HepG2 (cell line): ENCODE measurements around the gene RILP. TPM values are rescaled to one million over a fixed set of nuclear protein-coding genes. Genes with fewer than 3 reads are reported as not detected.
A peak's percentile ranks its signal among the peaks of the same experiment; 100 is the strongest.

Experiments used
- ATAC-seq: fragments of 200-7000 bp; cut with Tn5 transposase; 3 replicates; pipeline ENCODE4 v1.9.1; 2020; ENCODE audit warnings: mild to moderate bottlenecking, moderate library complexity
- BruUV-seq: library from RNA; stranded (reverse); fragments of 400-500 nt; replicated peaks from 2 replicates; lab custom pipeline; 2021; lab: Mats Ljungman, UMichigan
- CTCF ChIA-PET: fragments of 300-600 bp; formaldehyde crosslinking; extraction: SDS; loops from one replicate; lab custom pipeline; 2021; ENCODE audit warnings: low total read pairs, inconsistent platforms, low intra/inter-chr PET ratio; lab: Yijun Ruan, JAX
- POLR2A ChIA-PET: fragments of 350-600 bp; sonication (Branson Sonifier 250); formaldehyde crosslinking; loops from one replicate; lab custom pipeline; 2020; ENCODE audit warnings: antibody characterized with exemption, inconsistent platforms; lab: Yijun Ruan, JAX
- DNase-seq: peaks from one replicate; pipeline ENCODE4 v3.0.0-alpha.2; 2015; ENCODE audit warnings: low spot score
- FAIRE-seq: peaks from 3 replicates; lab custom pipeline; 2011; peaks lifted over from hg19 to GRCh38; lab: Jason Lieb, UNC
- H2AFZ ChIP-seq: one replicate; pipeline ENCODE4 v1.6.1; 2011; ENCODE audit warnings: low read length, inconsistent platforms
- H3K27ac ChIP-seq: fragments of 300-600 bp; 3 replicates; pipeline ENCODE4 v1.8.0; 2011; ENCODE audit warnings: mixed run types, mild to moderate bottlenecking, mixed read lengths, low read length, inconsistent platforms; ENCODE audit not compliant: insufficient read depth; ENCODE audit errors: extremely low read length
- H3K27me3 ChIP-seq, 2 experiments: fragments of 200-600 bp in 1 of 2; 2 replicates in 1 of 2; 3 replicates in 1 of 2; pipeline versions ENCODE4 v1.6.0 to v1.8.0; 2011; ENCODE audit warnings: low read length in 2 of 2, mild to moderate bottlenecking in 2 of 2, moderate library complexity in 2 of 2, inconsistent platforms in 1 of 2; ENCODE audit not compliant: insufficient read depth in 2 of 2, control insufficient read depth in 1 of 2
- H3K36me3 ChIP-seq, 2 experiments: fragments of 200-600 bp in 1 of 2; replicated peaks in 1 of 2; 2 replicates in 1 of 2; 3 replicates in 1 of 2; pipeline versions ENCODE4 v1.5.1 to v1.8.0; 2011; ENCODE audit warnings: low read length in 2 of 2, inconsistent platforms in 1 of 2; ENCODE audit not compliant: insufficient read depth in 2 of 2, control insufficient read depth in 1 of 2
- H3K4me1 ChIP-seq: 2 replicates; pipeline ENCODE4 v1.5.1; 2012; ENCODE audit warnings: low read length, inconsistent platforms; ENCODE audit not compliant: insufficient read depth
- H3K4me2 ChIP-seq: 2 replicates; pipeline ENCODE4 v1.6.0; 2011; ENCODE audit warnings: low read depth, low read length, inconsistent platforms
- H3K4me3 ChIP-seq, 3 experiments: fragments of 200-600 bp in 1 of 3; sonication (generic), shearing (Covaris generic) in 1 of 3; replicated peaks in 1 of 3; 2 replicates each; pipeline ENCODE4 v1.5.1; 2011 to 2016; ENCODE audit warnings: low read length in 3 of 3, inconsistent platforms in 2 of 3, low read depth in 2 of 3, mild to moderate bottlenecking in 2 of 3, control low read depth in 1 of 3, mixed read lengths in 1 of 3; ENCODE audit not compliant: insufficient read depth in 1 of 3
- H3K79me2 ChIP-seq: one replicate; pipeline ENCODE4 v1.6.1; 2011; ENCODE audit warnings: low read length, inconsistent platforms; ENCODE audit not compliant: insufficient read depth
- H3K9ac ChIP-seq: 2 replicates; pipeline ENCODE4 v1.6.0; 2011; ENCODE audit warnings: mild to moderate bottlenecking, low read depth, low read length, inconsistent platforms; ENCODE audit not compliant: insufficient read depth
- H3K9me3 ChIP-seq: 2 replicates; pipeline ENCODE4 v1.5.1; 2012; ENCODE audit warnings: mild to moderate bottlenecking, low read length
- H4K20me1 ChIP-seq: 2 replicates; pipeline ENCODE4 v1.6.0; 2011; ENCODE audit warnings: inconsistent platforms, mild to moderate bottlenecking, low read length, moderate library complexity; ENCODE audit not compliant: insufficient read depth
- ADNP ChIP-seq: sonication (generic); formaldehyde crosslinking; IDR thresholded peaks from 2 replicates; pipeline ENCODE4 v1.4.0; 2020; ENCODE audit warnings: missing genetic modification reagents
- AKAP8 ChIP-seq: sonication (generic); formaldehyde crosslinking; IDR thresholded peaks from 2 replicates; pipeline ENCODE4 v1.5.1; 2020; ENCODE audit warnings: mild to moderate bottlenecking, missing genetic modification reagents
- ARID2 ChIP-seq: sonication (generic); formaldehyde crosslinking; IDR thresholded peaks from 2 replicates; pipeline ENCODE4 v1.8.1; 2022; ENCODE audit warnings: mild to moderate bottlenecking, missing genetic modification reagents, borderline replicate concordance
- E2F2 ChIP-seq: sonication (generic); formaldehyde crosslinking; IDR thresholded peaks from 2 replicates; pipeline ENCODE4 v1.4.0; 2020; ENCODE audit warnings: missing genetic modification reagents, borderline replicate concordance
- EEA1 ChIP-seq: sonication (generic); formaldehyde crosslinking; IDR thresholded peaks from 2 replicates; pipeline ENCODE4 v1.5.1; 2020; ENCODE audit warnings: mild to moderate bottlenecking, missing genetic modification reagents, borderline replicate concordance
- FOXO1 ChIP-seq: sonication (generic); formaldehyde crosslinking; IDR thresholded peaks from 2 replicates; pipeline ENCODE4 v1.4.0; 2020; ENCODE audit warnings: missing genetic modification reagents
- IRF2 ChIP-seq: IDR thresholded peaks from 2 replicates; pipeline ENCODE4 v1.6.1; 2018; ENCODE audit warnings: missing genetic modification reagents, missing compliant biosample characterization
- JUND ChIP-seq: sonication (generic); formaldehyde crosslinking; IDR thresholded peaks from 2 replicates; pipeline ENCODE4 v1.8.0; 2022; ENCODE audit warnings: mild to moderate bottlenecking, missing genetic modification reagents
- REPIN1 ChIP-seq: sonication (generic); formaldehyde crosslinking; IDR thresholded peaks from 2 replicates; pipeline ENCODE4 v1.8.0; 2022; ENCODE audit warnings: missing genetic modification reagents, low read depth, mild to moderate bottlenecking, borderline replicate concordance
- ZC3H4 ChIP-seq: sonication (generic); formaldehyde crosslinking; IDR thresholded peaks from 2 replicates; pipeline ENCODE4 v1.4.0; 2020; ENCODE audit warnings: missing genetic modification reagents, borderline replicate concordance
- ZFP62 ChIP-seq: sonication (generic); formaldehyde crosslinking; IDR thresholded peaks from 2 replicates; pipeline ENCODE4 v1.4.0; 2020; ENCODE audit warnings: missing genetic modification reagents
- WGBS: methylation state at CpG from one replicate; pipeline ENCODE4 v1.1.6; 2017; ENCODE audit warnings: low lambda C conversion rate; 5-methylcytosine and 5-hydroxymethylcytosine counted together
- in situ Hi-C: cut with HindIII; loops from 2 replicates; pipeline ENCODE4 v1.10.0; 2017; ENCODE audit warnings: low pct_unique_long_range_greater_than_20kb; ENCODE audit not compliant: extremely low pct_ligation_motif_present
- intact Hi-C: fragments of 100-400 bp; cut with micrococcal nuclease; formaldehyde crosslinking; loops from one replicate; pipeline ENCODE4 v1.10.0; 2022; ENCODE audit not compliant: unreplicated experiment
- polyA plus RNA-seq, 8 experiments: library from polyadenylated mRNA; depleted of rRNA in 3 of 8; stranded (reverse) in 7 of 8; unstranded in 1 of 8; fragments of >200 nt; fragmentation: Illumina TruSeq in 4 of 8; extraction: Trizol in 4 of 8; gene quantifications; 2 replicates each; pipeline versions ENCODE4 v1.2.1 to v1.2.3, GENCODE V29; 2011 to 2016; ENCODE audit warnings: low read depth in 4 of 8, missing spikeins in 1 of 8, mixed read lengths in 1 of 8; ENCODE audit not compliant: insufficient read depth in 1 of 8
- total RNA-seq, 5 experiments: library from RNA; depleted of rRNA; stranded (reverse); fragments of >200 nt; fragmentation: Illumina TruSeq; extraction: Trizol; gene quantifications; 2 replicates each; pipeline ENCODE4 v1.2.3, GENCODE V29; 2016; ENCODE audit warnings: low read depth in 1 of 5
- TF ChIP-seq, protein P1 (sequence below): IDR thresholded peaks from 2 replicates; pipeline ENCODE4 v1.6.1; 2012; ENCODE audit warnings: inconsistent platforms
- TF ChIP-seq, protein P2 (sequence below): sonication (generic); formaldehyde crosslinking; IDR thresholded peaks from 2 replicates; pipeline ENCODE4 v1.5.0; 2020; ENCODE audit warnings: mild to moderate bottlenecking, missing genetic modification reagents, borderline replicate concordance
- TF ChIP-seq, protein P3 (sequence below): sonication (generic); formaldehyde crosslinking; IDR thresholded peaks from 2 replicates; pipeline ENCODE4 v1.5.0; 2020; ENCODE audit warnings: missing genetic modification reagents
- TF ChIP-seq, protein P4 (sequence below): sonication (generic); formaldehyde crosslinking; conservative IDR thresholded peaks from 2 replicates; pipeline ENCODE4 v1.8.0; 2022; ENCODE audit warnings: mild to moderate bottlenecking, moderate library complexity, missing genetic modification reagents

RILP gene
- total and polyA plus RNA-seq, 2 of the 13 experiments (the other 11 are each of a cell fraction or from before 2014, with no cell fraction given) = 6.6 to 8.1 TPM

GRCh38 chr17:1648173-1648962 is 1.3 kb downstream of the RILP start:
- peak overlapping the region; percentile 73 for H3K9ac ChIP-seq
- DNase-seq = no peak
- H3K4me3 ChIP-seq = peak overlapping the region; percentile 40 to 76 (median 54); a peak in 5 of 6 replicates
- peaks cover 71% of the 10 kb centered on the region for H3K4me1 ChIP-seq
- H3K4me2 ChIP-seq = peak overlapping the region; percentile 86
- peaks cover 0 to 5% of the 10 kb centered on the region in 2 experiments; a peak in 1 of 5 replicates for H3K27me3 ChIP-seq
- no peaks in the 10 kb centered on the region for H3K9me3 ChIP-seq
- in situ Hi-C loops = no loop called here
- peak; percentile 57 for ATAC-seq
- WGBS = 40% methylated on average over 32 of the region's 54 CpGs
- no peak for FAIRE-seq
- ChIA-PET CTCF (interaction anchor here (2.2 kb wide), 1 partner anchor 74 kb away, joined by 25 read pairs; no protein-coding TSS in a partner anchor), POLR2A (interaction anchor here (0.7 to 3.8 kb wide), 19 partner anchors 8 to 217 kb away, joined by 3 to 42 read pairs (median 9); partner anchors contain the start of genes PRPF8, SERPINF1 and SLC43A2)
- H3K36me3 ChIP-seq = peaks cover 18 to 28% of the 10 kb centered on the region in 2 experiments
- H2AFZ ChIP-seq = no peak overlapping the region
- H4K20me1 ChIP-seq = peaks cover 6% of the 10 kb centered on the region; the same call in 1 of the 2 replicates
- intact Hi-C loops = no loop called here
- H3K27ac ChIP-seq = peak overlapping the region; percentile 57
- no TSS peak for BruUV-seq
- H3K79me2 ChIP-seq = no peaks in the 10 kb centered on the region
- TF ChIP-seq IRF2 (CRISPR knock-in tag) (0 out of 2 replicates have a peak, but pooled peaks have one; percentile 28), JUND (no peak), E2F2 (CRISPR knock-in tag) (no peak), AKAP8 (CRISPR knock-in tag) (no peak), ADNP (0 out of 2 replicates have a peak, but pooled peaks have one; percentile 21), ARID2 (CRISPR knock-in tag) (no peak), ZFP62 (CRISPR knock-in tag) (no peak), EEA1 (CRISPR knock-in tag) (no peak), REPIN1 (CRISPR knock-in tag) (no peak; the same call in 1 of the 2 replicates), FOXO1 (CRISPR knock-in tag) (0 out of 2 replicates have a peak, but pooled peaks have one; percentile 12), ZC3H4 (CRISPR knock-in tag) (no peak)
- TF ChIP-seq, protein P1, sequence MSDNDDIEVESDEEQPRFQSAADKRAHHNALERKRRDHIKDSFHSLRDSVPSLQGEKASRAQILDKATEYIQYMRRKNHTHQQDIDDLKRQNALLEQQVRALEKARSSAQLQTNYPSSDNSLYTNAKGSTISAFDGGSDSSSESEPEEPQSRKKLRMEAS = 0 out of 2 replicates have a peak, but pooled peaks have one; percentile 62
- TF ChIP-seq, protein P2, sequence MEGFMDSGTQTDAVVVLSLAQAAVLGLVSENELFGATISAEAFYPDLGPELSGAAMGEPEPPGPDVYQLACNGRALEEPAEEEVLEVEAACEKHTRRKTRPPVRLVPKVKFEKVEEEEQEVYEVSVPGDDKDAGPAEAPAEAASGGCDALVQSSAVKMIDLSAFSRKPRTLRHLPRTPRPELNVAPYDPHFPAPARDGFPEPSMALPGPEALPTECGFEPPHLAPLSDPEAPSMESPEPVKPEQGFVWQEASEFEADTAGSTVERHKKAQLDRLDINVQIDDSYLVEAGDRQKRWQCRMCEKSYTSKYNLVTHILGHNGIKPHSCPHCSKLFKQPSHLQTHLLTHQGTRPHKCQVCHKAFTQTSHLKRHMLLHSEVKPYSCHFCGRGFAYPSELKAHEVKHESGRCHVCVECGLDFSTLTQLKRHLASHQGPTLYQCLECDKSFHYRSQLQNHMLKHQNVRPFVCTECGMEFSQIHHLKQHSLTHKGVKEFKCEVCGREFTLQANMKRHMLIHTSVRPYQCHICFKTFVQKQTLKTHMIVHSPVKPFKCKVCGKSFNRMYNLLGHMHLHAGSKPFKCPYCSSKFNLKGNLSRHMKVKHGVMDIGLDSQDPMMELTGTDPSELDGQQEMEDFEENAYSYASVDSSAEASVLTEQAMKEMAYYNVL = no peak
- TF ChIP-seq, protein P3, sequence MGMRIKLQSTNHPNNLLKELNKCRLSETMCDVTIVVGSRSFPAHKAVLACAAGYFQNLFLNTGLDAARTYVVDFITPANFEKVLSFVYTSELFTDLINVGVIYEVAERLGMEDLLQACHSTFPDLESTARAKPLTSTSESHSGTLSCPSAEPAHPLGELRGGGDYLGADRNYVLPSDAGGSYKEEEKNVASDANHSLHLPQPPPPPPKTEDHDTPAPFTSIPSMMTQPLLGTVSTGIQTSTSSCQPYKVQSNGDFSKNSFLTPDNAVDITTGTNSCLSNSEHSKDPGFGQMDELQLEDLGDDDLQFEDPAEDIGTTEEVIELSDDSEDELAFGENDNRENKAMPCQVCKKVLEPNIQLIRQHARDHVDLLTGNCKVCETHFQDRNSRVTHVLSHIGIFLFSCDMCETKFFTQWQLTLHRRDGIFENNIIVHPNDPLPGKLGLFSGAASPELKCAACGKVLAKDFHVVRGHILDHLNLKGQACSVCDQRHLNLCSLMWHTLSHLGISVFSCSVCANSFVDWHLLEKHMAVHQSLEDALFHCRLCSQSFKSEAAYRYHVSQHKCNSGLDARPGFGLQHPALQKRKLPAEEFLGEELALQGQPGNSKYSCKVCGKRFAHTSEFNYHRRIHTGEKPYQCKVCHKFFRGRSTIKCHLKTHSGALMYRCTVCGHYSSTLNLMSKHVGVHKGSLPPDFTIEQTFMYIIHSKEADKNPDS (CRISPR knock-in tag) = no peak
- TF ChIP-seq, protein P4, sequence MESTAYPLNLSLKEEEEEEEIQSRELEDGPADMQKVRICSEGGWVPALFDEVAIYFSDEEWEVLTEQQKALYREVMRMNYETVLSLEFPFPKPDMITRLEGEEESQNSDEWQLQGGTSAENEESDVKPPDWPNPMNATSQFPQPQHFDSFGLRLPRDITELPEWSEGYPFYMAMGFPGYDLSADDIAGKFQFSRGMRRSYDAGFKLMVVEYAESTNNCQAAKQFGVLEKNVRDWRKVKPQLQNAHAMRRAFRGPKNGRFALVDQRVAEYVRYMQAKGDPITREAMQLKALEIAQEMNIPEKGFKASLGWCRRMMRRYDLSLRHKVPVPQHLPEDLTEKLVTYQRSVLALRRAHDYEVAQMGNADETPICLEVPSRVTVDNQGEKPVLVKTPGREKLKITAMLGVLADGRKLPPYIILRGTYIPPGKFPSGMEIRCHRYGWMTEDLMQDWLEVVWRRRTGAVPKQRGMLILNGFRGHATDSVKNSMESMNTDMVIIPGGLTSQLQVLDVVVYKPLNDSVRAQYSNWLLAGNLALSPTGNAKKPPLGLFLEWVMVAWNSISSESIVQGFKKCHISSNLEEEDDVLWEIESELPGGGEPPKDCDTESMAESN (CRISPR knock-in tag) = no peak; the same call in 1 of the 2 replicates
